ENCODE data around the gene CAPNS1.
A peak's percentile ranks its signal among the peaks of the same experiment; 100 is the strongest.

CAPNS1 gene

GRCh38 chr19:36139473-36140303 lies at the start of gene CAPNS1:
Gene CAPNS1, plus strand, starts transcription at chr19:36140066. Its CDS starts 946 bp downstream, at chr19:36141012.
- no peak for TF ChIP-seq ZNF274 (IDR thresholded peaks at IDR 0.05; ENCODE audit: low read depth, low read length)
- TF ChIP-seq YY1 (IDR thresholded peaks at IDR 0.05; ENCODE audit: insufficient read depth, insufficient read length): no peak
- no peak for TF ChIP-seq SUZ12 (IDR thresholded peaks at IDR 0.05; ENCODE audit: extremely low read depth, insufficient read depth, insufficient read length)
- peak within 1 kb of the TSS; percentile 77 for H3K4me3 ChIP-seq (ENCODE audit: insufficient read length, low read depth)
- H3K9me3 ChIP-seq (ENCODE audit: insufficient read depth, low read length): no peaks in the 10 kb centered on the region
- peak within 1 kb of the TSS; percentile 96 for H3K9ac ChIP-seq (ENCODE audit: insufficient read length, low read depth)
- DNase-seq (ENCODE audit: low read depth, low spot score): peak; percentile 92
- peaks cover 4% of the 10 kb centered on the region for H3K4me1 ChIP-seq (ENCODE audit: insufficient read depth, insufficient read length)
- H3K27me3 ChIP-seq (ENCODE audit: insufficient read depth, insufficient read length): no peaks in the 10 kb centered on the region
- H3K36me3 ChIP-seq (ENCODE audit: insufficient read depth, insufficient read length, low read length): peaks cover 27% of the 10 kb centered on the region

- DNase-seq (ENCODE audit: low read depth, low spot score): no peak
- Histone ChIP-seq H3K36me3 (ENCODE audit: insufficient read depth, insufficient read length, low read length) (peaks cover 66% of the 10 kb centered on the region), H3K4me1 (ENCODE audit: insufficient read depth, insufficient read length) (no peaks in the 10 kb centered on the region), H3K27me3 (ENCODE audit: insufficient read depth, insufficient read length) (no peaks in the 10 kb centered on the region), H3K9ac (ENCODE audit: insufficient read length, low read depth) (no peak overlapping the region), H3K4me3 (ENCODE audit: insufficient read length, low read depth) (no peak overlapping the region), H3K9me3 (ENCODE audit: insufficient read depth, low read length) (no peaks in the 10 kb centered on the region)
- TF ChIP-seq YY1 (IDR thresholded peaks at IDR 0.05; ENCODE audit: insufficient read depth, insufficient read length): no peak
- TF ChIP-seq ZNF274 (IDR thresholded peaks at IDR 0.05; ENCODE audit: low read depth, low read length): no peak
- TF ChIP-seq SUZ12 (IDR thresholded peaks at IDR 0.05; ENCODE audit: extremely low read depth, insufficient read depth, insufficient read length): no peak
These were observed 48.8 kb upstream of the CAPNS1 start for GRCh38 chr19:36090910-36091695.

GRCh38 chr19:36092566-36092965 lies 47.3 kb upstream of the CAPNS1 start:
- no peak overlapping the region for H3K4me3 ChIP-seq (ENCODE audit: insufficient read length, low read depth)
- no peak for DNase-seq (ENCODE audit: low read depth, low spot score)
- H3K9me3 ChIP-seq (ENCODE audit: insufficient read depth, low read length): no peaks in the 10 kb centered on the region
- H3K36me3 ChIP-seq (ENCODE audit: insufficient read depth, insufficient read length, low read length): peaks cover 69% of the 10 kb centered on the region
- no peak for TF ChIP-seq SUZ12 (IDR thresholded peaks at IDR 0.05; ENCODE audit: extremely low read depth, insufficient read depth, insufficient read length)
- no peak for TF ChIP-seq ZNF274 (IDR thresholded peaks at IDR 0.05; ENCODE audit: low read depth, low read length)
- TF ChIP-seq YY1 (IDR thresholded peaks at IDR 0.05; ENCODE audit: insufficient read depth, insufficient read length): no peak
- no peak overlapping the region for H3K9ac ChIP-seq (ENCODE audit: insufficient read length, low read depth)
- H3K27me3 ChIP-seq (ENCODE audit: insufficient read depth, insufficient read length): no peaks in the 10 kb centered on the region
- H3K4me1 ChIP-seq (ENCODE audit: insufficient read depth, insufficient read length): no peaks in the 10 kb centered on the region

- TF ChIP-seq SUZ12 (IDR thresholded peaks at IDR 0.05; ENCODE audit: extremely low read depth, insufficient read depth, insufficient read length) (no peak), ZNF274 (IDR thresholded peaks at IDR 0.05; ENCODE audit: low read depth, low read length) (no peak), YY1 (IDR thresholded peaks at IDR 0.05; ENCODE audit: insufficient read depth, insufficient read length) (no peak)
- Histone ChIP-seq H3K9me3 (ENCODE audit: insufficient read depth, low read length) (no peaks in the 10 kb centered on the region), H3K36me3 (ENCODE audit: insufficient read depth, insufficient read length, low read length) (peaks cover 66% of the 10 kb centered on the region), H3K9ac (ENCODE audit: insufficient read length, low read depth) (no peak overlapping the region), H3K27me3 (ENCODE audit: insufficient read depth, insufficient read length) (no peaks in the 10 kb centered on the region), H3K4me1 (ENCODE audit: insufficient read depth, insufficient read length) (no peaks in the 10 kb centered on the region), H3K4me3 (ENCODE audit: insufficient read length, low read depth) (no peak overlapping the region)
- no peak for DNase-seq (ENCODE audit: low read depth, low spot score)
These were observed 46.7 kb upstream of the CAPNS1 start for GRCh38 chr19:36093146-36093662.

GRCh38 chr19:36093687-36094086 lies 46.2 kb upstream of the CAPNS1 start:
- Histone ChIP-seq H3K9me3 (ENCODE audit: insufficient read depth, low read length) (no peaks in the 10 kb centered on the region), H3K9ac (ENCODE audit: insufficient read length, low read depth) (no peak overlapping the region), H3K4me1 (ENCODE audit: insufficient read depth, insufficient read length) (no peaks in the 10 kb centered on the region), H3K36me3 (ENCODE audit: insufficient read depth, insufficient read length, low read length) (peaks cover 61% of the 10 kb centered on the region), H3K27me3 (ENCODE audit: insufficient read depth, insufficient read length) (no peaks in the 10 kb centered on the region), H3K4me3 (ENCODE audit: insufficient read length, low read depth) (no peak overlapping the region)
- TF ChIP-seq SUZ12 (IDR thresholded peaks at IDR 0.05; ENCODE audit: extremely low read depth, insufficient read depth, insufficient read length) (no peak), ZNF274 (IDR thresholded peaks at IDR 0.05; ENCODE audit: low read depth, low read length) (no peak)
- DNase-seq (ENCODE audit: low read depth, low spot score): no peak

- Histone ChIP-seq H3K9me3 (ENCODE audit: insufficient read depth, low read length) (no peaks in the 10 kb centered on the region), H3K27me3 (ENCODE audit: insufficient read depth, insufficient read length) (no peaks in the 10 kb centered on the region), H3K36me3 (ENCODE audit: insufficient read depth, insufficient read length, low read length) (peaks cover 61% of the 10 kb centered on the region), H3K4me1 (ENCODE audit: insufficient read depth, insufficient read length) (peaks cover 2% of the 10 kb centered on the region), H3K9ac (ENCODE audit: insufficient read length, low read depth) (no peak overlapping the region), H3K4me3 (ENCODE audit: insufficient read length, low read depth) (no peak overlapping the region)
- DNase-seq (ENCODE audit: low read depth, low spot score): no peak
- no peak for TF ChIP-seq YY1 (IDR thresholded peaks at IDR 0.05; ENCODE audit: insufficient read depth, insufficient read length)
- no peak for TF ChIP-seq ZNF274 (IDR thresholded peaks at IDR 0.05; ENCODE audit: low read depth, low read length)
These were observed 42.8 kb upstream of the CAPNS1 start for GRCh38 chr19:36097036-36097435.
